HG03442 (cell line): Measurements from ENCODE around the gene CAMK1D.
"Not testable (repeated sequence)": the region's sequence is repeated elsewhere in the genome, so short reads cannot be mapped to it uniquely, and the experiment has no call there.

ENCODE experiments used
- ATAC-seq: cut with Tn5 transposase; IDR thresholded peaks from one replicate; pipeline ENCODE4 v1.9.1; 2021; ENCODE audit warnings: mild to moderate bottlenecking, moderate library complexity; ENCODE audit not compliant: unreplicated experiment

CAMK1D gene

DNA sequence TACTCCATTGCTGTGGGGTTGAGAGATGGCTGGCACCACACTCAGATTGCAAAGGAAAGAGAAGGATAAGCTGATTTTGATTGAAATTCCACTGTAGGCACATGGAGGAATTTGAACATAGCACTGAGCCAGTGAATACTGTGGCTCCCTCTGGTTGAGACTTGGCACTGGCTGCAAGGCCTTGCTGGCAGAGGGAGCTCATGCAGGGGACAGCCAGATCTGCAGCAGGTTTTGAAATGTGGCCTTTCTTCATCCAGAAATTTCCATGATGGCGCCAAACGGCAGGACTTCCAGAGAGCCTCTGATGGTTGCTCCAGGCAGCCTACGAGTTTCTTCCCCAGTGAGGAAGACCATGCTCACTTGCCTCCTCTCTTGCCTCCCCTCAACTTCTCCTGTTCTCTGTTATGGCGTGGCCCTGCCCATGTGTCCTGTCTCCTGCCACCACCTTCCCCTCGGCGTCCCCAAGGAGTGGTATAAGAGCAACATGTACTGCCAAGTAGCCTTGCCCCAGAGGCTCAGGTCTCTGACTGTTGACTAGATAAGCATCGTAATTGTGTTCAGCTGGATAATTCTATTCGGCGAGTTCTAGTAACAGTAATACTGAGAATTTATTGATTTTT lies 386.6 kb downstream of the CAMK1D start:
- ATAC-seq = no peak

DNA sequence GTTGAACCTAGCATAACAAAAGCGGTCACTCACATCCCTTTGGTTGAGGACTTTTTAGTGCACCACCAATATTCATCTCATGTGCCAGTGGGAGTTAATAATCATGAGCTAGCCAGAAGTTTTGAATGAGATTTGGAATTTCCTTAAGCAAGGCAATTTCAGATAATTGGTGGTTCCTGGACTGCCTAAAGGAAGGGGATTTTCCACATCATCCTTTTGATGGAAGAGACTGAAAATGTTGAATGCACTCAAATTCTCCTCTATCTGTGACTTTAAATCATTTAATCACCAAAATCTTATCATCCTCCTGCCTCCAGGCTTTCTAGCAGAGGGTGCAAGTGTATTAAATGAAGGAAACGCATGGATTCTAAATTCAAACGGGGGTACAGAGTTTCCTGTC lies 391.5 kb downstream of the CAMK1D start:
- no peak for ATAC-seq

DNA sequence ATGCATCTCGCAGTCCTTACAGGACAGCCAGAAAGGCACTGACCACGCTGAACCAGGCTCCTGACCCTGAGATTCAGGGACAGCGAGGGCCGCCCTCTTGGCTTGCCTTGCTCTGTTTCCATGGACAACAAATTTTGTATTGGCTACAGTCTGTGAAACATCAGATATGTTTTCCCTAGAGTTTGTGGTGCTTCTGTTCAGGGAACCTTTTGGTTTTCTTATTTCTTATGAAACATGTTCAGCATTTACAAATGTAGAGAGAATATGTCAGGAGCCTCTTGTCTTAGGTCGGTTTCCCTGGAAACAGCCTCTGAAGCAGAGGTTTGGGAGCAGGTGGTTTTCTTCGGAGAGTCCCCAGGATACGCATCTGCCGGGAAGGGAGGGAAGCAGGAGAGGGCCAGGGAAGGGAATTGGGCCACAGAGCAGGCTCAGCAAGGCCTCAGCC lies 392.0 kb downstream of the CAMK1D start:
- no peak for ATAC-seq

- ATAC-seq = no peak
Measured at GRCh38 chr10:12742771-12743170, 393.4 kb downstream of the CAMK1D start.

GRCh38 chr10:12743466-12743865 lies 394.1 kb downstream of the CAMK1D start:
- not testable (repeated sequence) for ATAC-seq

GRCh38 chr10:12743941-12744340 lies 394.6 kb downstream of the CAMK1D start:
- ATAC-seq = no peak

GRCh38 chr10:12748186-12748585 lies 398.8 kb downstream of the CAMK1D start:
- no peak for ATAC-seq

- ATAC-seq = no peak
Measured at GRCh38 chr10:12749760-12750478, 400.6 kb downstream of the CAMK1D start.

GRCh38 chr10:12750526-12751201 lies 401.3 kb downstream of the CAMK1D start:
- ATAC-seq = no peak

- ATAC-seq = no peak
Measured at GRCh38 chr10:12755075-12755474, 405.7 kb downstream of the CAMK1D start.

DNA sequence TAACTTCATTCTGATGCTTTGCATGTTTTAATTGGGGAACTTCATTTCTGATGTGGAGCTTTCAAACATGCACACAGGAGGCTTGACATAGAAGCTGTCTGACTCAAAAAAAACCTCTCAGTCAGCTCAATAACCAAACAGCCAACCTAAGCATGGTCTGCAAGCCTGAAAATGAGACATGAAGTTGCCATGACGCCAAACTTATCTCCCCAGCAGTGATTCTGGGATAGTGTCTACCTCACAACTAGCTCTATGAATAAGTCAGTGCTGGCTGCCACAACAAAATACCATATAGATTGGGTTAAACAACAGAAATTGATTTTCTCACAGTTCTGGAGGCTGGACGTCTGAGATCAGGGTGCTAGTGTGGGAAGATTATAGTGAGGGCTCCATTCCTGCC lies 408.0 kb downstream of the CAMK1D start:
- no peak for ATAC-seq

GRCh38 chr10:12758271-12758670 lies 408.9 kb downstream of the CAMK1D start:
- no peak for ATAC-seq

- no peak for ATAC-seq
Measured at GRCh38 chr10:12766223-12766622, 416.9 kb downstream of the CAMK1D start.

- no peak for ATAC-seq
Measured at GRCh38 chr10:12768156-12769100, 419.1 kb downstream of the CAMK1D start.

- ATAC-seq = no peak
Measured at GRCh38 chr10:12769323-12770044, 420.1 kb downstream of the CAMK1D start.

GRCh38 chr10:12771981-12772760 lies 422.8 kb downstream of the CAMK1D start:
- ATAC-seq = no peak

- no peak for ATAC-seq
Measured at GRCh38 chr10:12772797-12773587, 423.6 kb downstream of the CAMK1D start.

DNA sequence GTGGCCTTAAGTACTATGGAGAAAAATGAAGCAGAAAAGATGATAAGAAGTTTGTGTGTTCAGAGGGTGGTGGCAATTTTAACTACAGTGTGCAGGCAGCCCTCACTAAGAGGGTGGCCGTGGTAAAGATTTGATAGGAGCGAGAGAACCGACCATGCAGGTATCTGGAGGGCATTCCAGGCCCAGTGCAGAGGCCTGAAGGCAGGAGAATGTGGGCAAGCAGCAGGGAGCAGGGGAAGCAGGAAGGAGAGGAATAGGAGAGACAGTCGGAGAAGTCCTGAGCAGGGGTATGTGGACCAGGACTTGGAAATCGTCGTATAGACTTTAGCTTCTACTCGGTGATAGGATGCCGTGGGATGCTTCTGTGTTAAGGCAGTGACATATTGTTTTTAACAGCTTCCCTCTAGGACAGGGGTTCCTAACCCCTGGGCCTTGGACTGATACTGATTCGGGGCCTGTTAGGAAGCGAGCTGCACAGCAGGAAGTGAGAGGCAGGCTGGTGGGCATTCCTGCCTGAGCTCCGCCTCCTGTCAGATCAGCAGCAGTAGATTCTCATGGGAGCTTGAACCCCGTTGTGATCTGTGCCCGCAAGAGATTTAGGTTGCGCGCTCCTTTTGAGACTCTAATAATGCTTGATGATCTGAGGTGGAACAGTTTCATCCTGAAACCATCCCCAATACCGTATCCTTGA lies 425.0 kb downstream of the CAMK1D start:
- no peak for ATAC-seq
